ENCODE results near the gene PRRG3.

The PRRG3 gene

DNA sequence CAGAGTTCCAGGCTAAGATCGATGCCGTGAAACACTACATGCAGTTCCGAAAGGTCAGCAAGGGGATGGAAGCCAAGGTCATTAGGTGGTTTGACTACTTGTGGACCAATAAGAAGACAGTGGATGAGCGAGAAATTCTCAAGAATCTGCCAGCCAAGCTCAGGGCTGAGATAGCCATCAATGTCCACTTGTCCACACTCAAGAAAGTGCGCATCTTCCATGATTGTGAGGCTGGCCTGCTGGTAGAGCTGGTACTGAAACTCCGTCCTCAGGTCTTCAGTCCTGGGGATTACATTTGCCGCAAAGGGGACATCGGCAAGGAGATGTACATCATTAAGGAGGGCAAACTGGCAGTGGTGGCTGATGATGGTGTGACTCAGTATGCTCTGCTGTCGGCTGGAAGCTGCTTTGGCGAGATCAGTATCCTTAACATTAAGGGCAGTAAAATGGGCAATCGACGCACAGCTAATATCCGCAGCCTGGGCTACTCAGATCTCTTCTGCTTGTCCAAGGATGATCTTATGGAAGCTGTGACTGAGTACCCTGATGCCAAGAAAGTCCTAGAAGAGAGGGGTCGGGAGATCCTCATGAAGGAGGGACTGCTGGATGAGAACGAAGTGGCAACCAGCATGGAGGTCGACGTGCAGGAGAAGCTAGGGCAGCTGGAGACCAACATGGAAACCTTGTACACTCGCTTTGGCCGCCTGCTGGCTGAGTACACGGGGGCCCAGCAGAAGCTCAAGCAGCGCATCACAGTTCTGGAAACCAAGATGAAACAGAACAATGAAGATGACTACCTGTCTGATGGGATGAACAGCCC, 48.6 kb downstream of the PRRG3 start:
- H3K9me3 ChIP-seq (ENCODE audit: insufficient read depth, low read depth, low read length), result no peaks in the 10 kb centered on the region
- no peak overlapping the region for H3K9ac ChIP-seq (ENCODE audit: low read depth, low read length)

GRCh38 chrX:151745651-151746050, 50.4 kb downstream of the PRRG3 start:
- H3K4me3 ChIP-seq (ENCODE audit: low read length), result no peak overlapping the region
- no peaks in the 10 kb centered on the region for H3K27me3 ChIP-seq (ENCODE audit: insufficient read depth, low read length)
- H3K36me3 ChIP-seq (ENCODE audit: insufficient read depth, low read length), result no peaks in the 10 kb centered on the region
- H3K9ac ChIP-seq (ENCODE audit: low read depth, low read length), result no peak overlapping the region
- 97% methylated on average over 6 of the region's 6 CpGs for WGBS
- no peaks in the 10 kb centered on the region for H3K4me1 ChIP-seq (ENCODE audit: insufficient read depth, low read length)
- no peak overlapping the region for H3K27ac ChIP-seq (ENCODE audit: low read depth, low read length)
- H3K9me3 ChIP-seq (ENCODE audit: insufficient read depth, low read depth, low read length), result no peaks in the 10 kb centered on the region

More for the DNA sequence above, 48.6 kb downstream of the PRRG3 start:
- H3K27ac ChIP-seq (ENCODE audit: low read depth, low read length), result no peak overlapping the region
- H3K36me3 ChIP-seq (ENCODE audit: insufficient read depth, low read length), result no peaks in the 10 kb centered on the region
- WGBS, result 93% methylated on average over 21 of the region's 21 CpGs
- H3K4me3 ChIP-seq (ENCODE audit: low read length), result no peak overlapping the region
- H3K4me1 ChIP-seq (ENCODE audit: insufficient read depth, low read length), result no peaks in the 10 kb centered on the region
- no peaks in the 10 kb centered on the region for H3K27me3 ChIP-seq (ENCODE audit: insufficient read depth, low read length)

DNA sequence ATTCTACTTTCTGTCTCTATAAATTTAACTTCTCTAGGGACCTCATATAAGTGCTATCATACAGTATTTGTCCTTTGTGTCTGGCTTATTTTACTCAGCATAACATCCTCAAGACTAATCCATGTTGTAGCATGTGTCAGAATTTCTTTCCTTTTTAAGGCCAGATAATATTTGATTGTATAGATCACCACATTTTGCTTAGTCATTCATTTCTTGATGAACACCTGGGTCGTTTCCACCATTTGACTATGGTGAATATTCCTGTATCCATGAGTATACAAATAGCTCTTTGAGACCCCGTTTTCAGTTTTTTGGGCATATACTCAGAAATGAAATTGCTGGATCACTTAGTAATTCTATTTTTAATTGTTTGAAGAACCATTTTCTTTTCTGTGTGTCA, 51.2 kb downstream of the PRRG3 start:
- no peaks in the 10 kb centered on the region for H3K36me3 ChIP-seq (ENCODE audit: insufficient read depth, low read length)
- no peaks in the 10 kb centered on the region for H3K27me3 ChIP-seq (ENCODE audit: insufficient read depth, low read length)
- 90% methylated on average over 2 of the region's 2 CpGs for WGBS
- no peak overlapping the region for H3K27ac ChIP-seq (ENCODE audit: low read depth, low read length)
- no peak overlapping the region for H3K9ac ChIP-seq (ENCODE audit: low read depth, low read length)
- H3K9me3 ChIP-seq (ENCODE audit: insufficient read depth, low read depth, low read length), result no peaks in the 10 kb centered on the region
- no peak overlapping the region for H3K4me3 ChIP-seq (ENCODE audit: low read length)
- no peaks in the 10 kb centered on the region for H3K4me1 ChIP-seq (ENCODE audit: insufficient read depth, low read length)

DNA sequence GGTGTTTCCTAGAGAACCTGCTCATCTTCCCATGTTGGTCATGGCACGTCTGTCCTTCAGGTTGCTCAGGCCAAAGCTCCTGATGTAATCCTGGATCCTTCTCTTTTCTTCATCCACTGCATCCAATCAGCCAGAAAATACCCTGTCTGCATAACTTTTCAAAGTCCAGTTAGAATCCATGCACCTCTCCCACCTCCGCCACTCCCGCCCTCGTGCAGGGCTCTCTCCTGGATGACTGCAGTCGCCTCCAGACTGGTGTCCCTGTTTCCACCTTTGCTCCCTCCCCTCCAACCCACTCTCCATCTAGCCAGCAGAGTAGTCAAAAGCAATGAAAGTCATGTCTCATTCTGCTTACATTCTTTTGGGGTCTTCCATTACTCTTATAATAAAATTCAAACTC, 55.3 kb downstream of the PRRG3 start:
- WGBS, result 94% methylated on average over 5 of the region's 5 CpGs
- Histone ChIP-seq H3K9me3 (ENCODE audit: insufficient read depth, low read depth, low read length) (no peaks in the 10 kb centered on the region), H3K36me3 (ENCODE audit: insufficient read depth, low read length) (no peaks in the 10 kb centered on the region), H3K27me3 (ENCODE audit: insufficient read depth, low read length) (no peaks in the 10 kb centered on the region), H3K27ac (ENCODE audit: low read depth, low read length) (no peak overlapping the region), H3K4me3 (ENCODE audit: low read length) (no peak overlapping the region), H3K4me1 (ENCODE audit: insufficient read depth, low read length) (0 out of 2 replicates have a peak, but pooled peaks cover 4% of the 10 kb centered on the region), H3K9ac (ENCODE audit: low read depth, low read length) (no peak overlapping the region)

GRCh38 chrX:151752847-151753246, 57.6 kb downstream of the PRRG3 start:
- 89% methylated on average over 5 of the region's 5 CpGs for WGBS
- no peaks in the 10 kb centered on the region for H3K9me3 ChIP-seq (ENCODE audit: insufficient read depth, low read depth, low read length)

DNA sequence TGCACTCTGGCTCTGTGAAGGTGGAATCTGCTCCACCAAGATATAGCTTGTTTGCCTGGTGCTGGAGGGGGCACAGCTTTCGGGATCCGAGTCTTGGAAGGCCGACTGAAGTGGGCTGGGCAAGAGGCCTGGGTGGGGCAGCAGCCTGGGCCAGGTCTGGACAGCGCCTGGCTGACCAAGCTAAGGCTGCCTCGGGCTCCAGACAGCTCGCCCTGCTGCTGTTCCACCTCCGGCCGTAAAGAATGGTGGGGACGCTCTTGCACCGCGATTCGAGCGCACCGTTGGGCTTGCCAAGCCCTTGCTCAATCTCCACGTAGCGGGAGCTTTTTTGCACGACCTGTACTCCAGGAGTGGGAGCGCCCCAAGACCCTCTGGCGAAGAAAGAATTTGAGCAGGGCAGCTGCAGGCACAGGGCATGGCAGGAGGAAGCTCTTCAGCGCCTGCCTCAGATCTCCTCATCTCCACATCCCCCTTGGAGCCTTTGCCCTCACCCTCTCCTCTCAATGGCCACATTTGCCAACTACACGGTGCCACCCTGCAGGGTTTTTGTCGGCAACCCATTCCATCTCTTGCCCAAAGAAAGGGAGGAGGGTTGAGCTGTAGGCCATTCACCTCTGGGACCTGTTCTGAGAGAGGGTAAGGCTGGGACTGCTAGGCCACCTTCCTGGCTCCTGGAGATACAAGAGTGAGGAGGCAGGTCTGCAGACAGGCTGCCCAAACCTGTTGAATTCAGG, 58.2 kb downstream of the PRRG3 start:
- Histone ChIP-seq H3K4me1 (ENCODE audit: insufficient read depth, low read length) (0 out of 2 replicates have a peak, but pooled peaks cover 4% of the 10 kb centered on the region), H3K27ac (ENCODE audit: low read depth, low read length) (no peak overlapping the region), H3K36me3 (ENCODE audit: insufficient read depth, low read length) (no peaks in the 10 kb centered on the region), H3K9me3 (ENCODE audit: insufficient read depth, low read depth, low read length) (no peaks in the 10 kb centered on the region), H3K27me3 (ENCODE audit: insufficient read depth, low read length) (no peaks in the 10 kb centered on the region), H3K4me3 (ENCODE audit: low read length) (no peak overlapping the region), H3K9ac (ENCODE audit: low read depth, low read length) (no peak overlapping the region)
- 16% methylated on average over 22 of the region's 22 CpGs for WGBS

More at GRCh38 chrX:151752847-151753246, 57.6 kb downstream of the PRRG3 start:
- Histone ChIP-seq H3K27me3 (ENCODE audit: insufficient read depth, low read length) (no peaks in the 10 kb centered on the region), H3K4me1 (ENCODE audit: insufficient read depth, low read length) (0 out of 2 replicates have a peak, but pooled peaks cover 4% of the 10 kb centered on the region), H3K4me3 (ENCODE audit: low read length) (no peak overlapping the region), H3K36me3 (ENCODE audit: insufficient read depth, low read length) (no peaks in the 10 kb centered on the region), H3K27ac (ENCODE audit: low read depth, low read length) (no peak overlapping the region), H3K9ac (ENCODE audit: low read depth, low read length) (no peak overlapping the region)

DNA sequence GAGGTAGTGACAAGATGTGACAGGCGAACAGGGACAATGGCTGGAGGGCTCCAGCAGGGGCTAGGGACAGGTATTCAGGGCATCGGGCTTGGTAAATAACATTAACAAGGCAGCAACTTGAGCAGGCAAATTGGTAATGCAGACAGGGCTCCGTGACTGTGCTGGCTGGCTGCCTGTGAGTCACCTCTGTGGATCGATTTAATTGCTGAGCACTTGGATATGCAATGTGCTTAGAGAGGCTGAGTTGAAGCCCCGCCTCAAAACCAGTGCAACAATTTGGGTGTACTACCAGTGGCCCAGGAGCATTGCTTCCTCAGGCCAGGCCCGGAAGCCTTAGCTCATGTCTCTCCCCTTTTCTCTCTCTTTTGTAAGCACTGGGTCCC, 58.8 kb downstream of the PRRG3 start:
- H3K4me1 ChIP-seq (ENCODE audit: insufficient read depth, low read length), result 0 out of 2 replicates have a peak, but pooled peaks cover 4% of the 10 kb centered on the region
- no peak overlapping the region for H3K27ac ChIP-seq (ENCODE audit: low read depth, low read length)
- H3K9ac ChIP-seq (ENCODE audit: low read depth, low read length), result no peak overlapping the region
- no peak overlapping the region for H3K4me3 ChIP-seq (ENCODE audit: low read length)
- H3K36me3 ChIP-seq (ENCODE audit: insufficient read depth, low read length), result no peaks in the 10 kb centered on the region
- WGBS, result 56% methylated on average over 6 of the region's 6 CpGs
- H3K27me3 ChIP-seq (ENCODE audit: insufficient read depth, low read length), result no peaks in the 10 kb centered on the region
- H3K9me3 ChIP-seq (ENCODE audit: insufficient read depth, low read depth, low read length), result no peaks in the 10 kb centered on the region

- Histone ChIP-seq H3K36me3 (ENCODE audit: insufficient read depth, low read length) (no peaks in the 10 kb centered on the region), H3K9ac (ENCODE audit: low read depth, low read length) (no peak overlapping the region), H3K9me3 (ENCODE audit: insufficient read depth, low read depth, low read length) (no peaks in the 10 kb centered on the region), H3K27ac (ENCODE audit: low read depth, low read length) (no peak overlapping the region), H3K4me1 (ENCODE audit: insufficient read depth, low read length) (0 out of 2 replicates have a peak, but pooled peaks cover 4% of the 10 kb centered on the region), H3K4me3 (ENCODE audit: low read length) (no peak overlapping the region), H3K27me3 (ENCODE audit: insufficient read depth, low read length) (no peaks in the 10 kb centered on the region)
- 94% methylated on average over 11 of the region's 11 CpGs for WGBS
Observed at GRCh38 chrX:151754641-151755215, 59.5 kb downstream of the PRRG3 start.

All from HUES64 (cell line).